Gastrocnemius medialis (tissue), 4 donors: ENCODE measurements around the gene RREB1. TPM values are rescaled to one million over a fixed set of nuclear protein-coding genes. Genes with fewer than 3 reads are reported as not detected.

Experiments used
- ATAC-seq, 2 donors: fragments of 150-250 bp; one replicate each; pipeline ENCODE4 v1.9.1; 2016
- DNase-seq, 2 donors: peaks; one replicate each; pipeline ENCODE4 v3.0.0-alpha.2; 2019
- H3K27ac ChIP-seq, 4 donors: fragments of 200-600 bp; sonication (generic); 1 replicate in 1 of 4; 2 replicates in 3 of 4; pipeline ENCODE4 v1.5.1; 2016 to 2018; ENCODE audit warnings: mild to moderate bottlenecking in 2 of 4, moderate library complexity in 1 of 4
- H3K27me3 ChIP-seq, 3 donors: fragments of 200-600 bp; sonication (generic) in 2 of 3; 1 replicate in 1 of 3; 2 replicates in 2 of 3; pipeline versions ENCODE4 v1.5.1 to v1.6.0; 2016 to 2019; ENCODE audit warnings: mild to moderate bottlenecking in 1 of 3, moderate library complexity in 1 of 3
- H3K36me3 ChIP-seq, 2 donors: fragments of 200-600 bp; sonication (generic) in 1 of 2; one replicate each; pipeline ENCODE4 v1.5.1; 2017 to 2018
- H3K4me1 ChIP-seq, 2 donors: fragments of 200-600 bp; sonication (generic) in 1 of 2; one replicate each; pipeline ENCODE4 v1.5.1; 2016 to 2017; ENCODE audit warnings: mild to moderate bottlenecking in 2 of 2
- H3K4me3 ChIP-seq, 4 donors: fragments of 200-600 bp; sonication (generic) in 3 of 4; 1 replicate in 1 of 4; 2 replicates in 3 of 4; pipeline ENCODE4 v1.5.1; 2016 to 2019; ENCODE audit warnings: mild to moderate bottlenecking in 2 of 4
- H3K9me3 ChIP-seq, 3 donors: fragments of 200-600 bp; sonication (generic) in 2 of 3; 1 replicate in 1 of 3; 2 replicates in 2 of 3; pipeline ENCODE4 v1.5.1; 2016 to 2019
- CTCF ChIP-seq, 5 experiments: fragments of 450-650 bp in 3 of 5; fragments of 200-600 bp in 2 of 5; sonication (generic) in 2 of 5; IDR thresholded peaks in 4 of 5; conservative IDR thresholded peaks in 1 of 5; 1 replicate in 4 of 5; 2 replicates in 1 of 5; pipeline ENCODE4 v1.5.1; 2016 to 2019; ENCODE audit warnings: antibody characterized with exemption in 5 of 5, mild to moderate bottlenecking in 3 of 5, moderate library complexity in 3 of 5
- POLR2A ChIP-seq, 2 donors: fragments of 450-650 bp; IDR thresholded peaks; one replicate each; pipeline ENCODE4 v1.6.1; 2017; ENCODE audit warnings: antibody characterized with exemption in 2 of 2, mild to moderate bottlenecking in 2 of 2, moderate library complexity in 2 of 2
- in situ Hi-C, 4 donors: fragments of 200-750 bp; cut with MboI; loops; one replicate each; pipeline versions ENCODE4 v1.15.0 to v1.8.0; 2017; ENCODE audit warnings: low sequenced_read_pairs in 4 of 4
- intact Hi-C: fragments of 100-400 bp; cut with DNase I; formaldehyde crosslinking; loops from one replicate; pipeline ENCODE4 v1.15.1; 2023; ENCODE audit warnings: low total_unique reads
- total RNA-seq, 4 donors: library from RNA; depleted of rRNA; stranded (reverse); fragments of >200 nt; gene quantifications; one replicate each; pipeline versions ENCODE4 v1.1.0 to v1.2.3, GENCODE V29; 2016

Gene RREB1
- total RNA-seq, 4 donors from 2014 or later = 18.0 to 41.3 (median 39.2) TPM

- Histone ChIP-seq H3K36me3 (no peaks in the 10 kb centered on the region), H3K4me3 (no peak overlapping the region), H3K27ac (no peak overlapping the region), H3K9me3 (no peaks in the 10 kb centered on the region), H3K27me3 (no peaks in the 10 kb centered on the region), H3K4me1 (peaks cover 16 to 29% of the 10 kb centered on the region in 2 donors)
- in situ Hi-C loops = loop anchor here in 1 of 4 donors (25.0 kb wide), 1 partner anchor 90 kb away; no protein-coding TSS in a partner anchor
- ATAC-seq (no peak), DNase-seq (no peak)
- no peak for TF ChIP-seq POLR2A (IDR thresholded peaks at IDR 0.05)
- intact Hi-C loops = no loop called here
These were observed 14.9 kb downstream of the RREB1 start for GRCh38 chr6:7122684-7123083.

GRCh38 chr6:7124114-7124513, 16.4 kb downstream of the RREB1 start:
- in situ Hi-C loops (loop anchor here in 1 of 4 donors (25.0 kb wide), 1 partner anchor 88 kb away; no protein-coding TSS in a partner anchor), intact Hi-C loops (no loop called here)
- Histone ChIP-seq H3K27ac (peak overlapping the region; percentile 0 to 35 (median 16)), H3K27me3 (no peaks in the 10 kb centered on the region), H3K4me1 (peaks cover 28 to 42% of the 10 kb centered on the region in 2 donors), H3K4me3 (no peak overlapping the region), H3K36me3 (no peaks in the 10 kb centered on the region), H3K9me3 (no peaks in the 10 kb centered on the region)
- DNase-seq (no peak), ATAC-seq (no peak)
- TF ChIP-seq CTCF (IDR thresholded peaks at IDR 0.05 in 4 of 5, conservative IDR thresholded peaks at IDR 0.05 in 1 of 5) (no peak), POLR2A (IDR thresholded peaks at IDR 0.05) (no peak)

GRCh38 chr6:7124636-7125035, 16.9 kb downstream of the RREB1 start:
- intact Hi-C loops = no loop called here
- DNase-seq (no peak), ATAC-seq (peak; percentile 22 to 32)
- Histone ChIP-seq H3K27ac (peak overlapping the region; percentile 4 to 35 (median 30)), H3K27me3 (no peaks in the 10 kb centered on the region), H3K9me3 (no peaks in the 10 kb centered on the region), H3K36me3 (no peaks in the 10 kb centered on the region), H3K4me3 (no peak overlapping the region), H3K4me1 (peaks cover 33 to 45% of the 10 kb centered on the region in 2 donors)
- in situ Hi-C loops = loop anchor here in 1 of 4 donors (25.0 kb wide), 1 partner anchor 88 kb away; no protein-coding TSS in a partner anchor
- TF ChIP-seq CTCF (IDR thresholded peaks at IDR 0.05 in 4 of 5, conservative IDR thresholded peaks at IDR 0.05 in 1 of 5) (no peak), POLR2A (IDR thresholded peaks at IDR 0.05) (no peak)

- no peak for ATAC-seq
- H3K4me3 ChIP-seq = no peak overlapping the region
- no peaks in the 10 kb centered on the region for H3K27me3 ChIP-seq
- no peaks in the 10 kb centered on the region for H3K9me3 ChIP-seq
- no peak for TF ChIP-seq CTCF (IDR thresholded peaks at IDR 0.05 in 4 of 5, conservative IDR thresholded peaks at IDR 0.05 in 1 of 5)
- intact Hi-C loops = no loop called here
- peaks cover 40 to 51% of the 10 kb centered on the region in 2 donors for H3K4me1 ChIP-seq
- no peak for DNase-seq
- in situ Hi-C loops = no loop called here
- H3K36me3 ChIP-seq = no peaks in the 10 kb centered on the region
- peak overlapping the region; percentile 4 to 35 (median 30) for H3K27ac ChIP-seq
These were observed 17.5 kb downstream of the RREB1 start for GRCh38 chr6:7125290-7125689.

GRCh38 chr6:7126754-7127153, 19.0 kb downstream of the RREB1 start:
- Histone ChIP-seq H3K4me1 (peaks cover 43 to 54% of the 10 kb centered on the region in 2 donors), H3K4me3 (no peak overlapping the region), H3K27me3 (no peaks in the 10 kb centered on the region), H3K9me3 (no peaks in the 10 kb centered on the region), H3K27ac (peak overlapping the region; percentile 51 to 90 (median 88)), H3K36me3 (no peaks in the 10 kb centered on the region)
- TF ChIP-seq POLR2A (IDR thresholded peaks at IDR 0.05) = no peak
- TF ChIP-seq CTCF (IDR thresholded peaks at IDR 0.05 in 4 of 5, conservative IDR thresholded peaks at IDR 0.05 in 1 of 5) = no peak
- DNase-seq = no peak
- in situ Hi-C loops = no loop called here
- no peak for ATAC-seq
- intact Hi-C loops = no loop called here
